Mucosa of rectum (tissue), 2 donors: ENCODE data around the gene DNHD1.

ENCODE experiments used
- H3K27ac ChIP-seq, 2 donors: one replicate each; pipeline ENCODE4 v1.7.0; 2013; ENCODE audit warnings: inconsistent platforms in 2 of 2, low read depth in 2 of 2, low read length in 2 of 2
- H3K27me3 ChIP-seq, 2 donors: one replicate each; pipeline ENCODE4 v1.7.0; 2013; ENCODE audit warnings: low read length in 2 of 2; ENCODE audit not compliant: control insufficient read depth in 2 of 2, insufficient read depth in 2 of 2
- H3K36me3 ChIP-seq, 2 donors: one replicate each; pipeline ENCODE4 v1.7.0; 2013; ENCODE audit warnings: low read length in 2 of 2; ENCODE audit not compliant: control insufficient read depth in 2 of 2, insufficient read depth in 2 of 2
- H3K4me1 ChIP-seq, 2 donors: one replicate each; pipeline ENCODE4 v1.7.0; 2013; ENCODE audit warnings: low read length in 2 of 2, mild to moderate bottlenecking in 1 of 2; ENCODE audit not compliant: control insufficient read depth in 2 of 2, insufficient read depth in 2 of 2
- H3K4me3 ChIP-seq, 2 donors: one replicate each; pipeline ENCODE4 v1.7.0; 2013; ENCODE audit warnings: low read length in 2 of 2
- H3K9ac ChIP-seq, 2 donors: one replicate each; pipeline ENCODE4 v1.7.0; 2013; ENCODE audit warnings: low read length in 2 of 2, low read depth in 1 of 2, mild to moderate bottlenecking in 1 of 2
- H3K9me3 ChIP-seq, 2 donors: one replicate each; pipeline ENCODE4 v1.7.0; 2013; ENCODE audit warnings: low read length in 2 of 2; ENCODE audit not compliant: control insufficient read depth in 2 of 2
- donor health status: healthy.
- donor health status: Normal muscosa, but diverticular disease.

DNHD1 gene

DNA sequence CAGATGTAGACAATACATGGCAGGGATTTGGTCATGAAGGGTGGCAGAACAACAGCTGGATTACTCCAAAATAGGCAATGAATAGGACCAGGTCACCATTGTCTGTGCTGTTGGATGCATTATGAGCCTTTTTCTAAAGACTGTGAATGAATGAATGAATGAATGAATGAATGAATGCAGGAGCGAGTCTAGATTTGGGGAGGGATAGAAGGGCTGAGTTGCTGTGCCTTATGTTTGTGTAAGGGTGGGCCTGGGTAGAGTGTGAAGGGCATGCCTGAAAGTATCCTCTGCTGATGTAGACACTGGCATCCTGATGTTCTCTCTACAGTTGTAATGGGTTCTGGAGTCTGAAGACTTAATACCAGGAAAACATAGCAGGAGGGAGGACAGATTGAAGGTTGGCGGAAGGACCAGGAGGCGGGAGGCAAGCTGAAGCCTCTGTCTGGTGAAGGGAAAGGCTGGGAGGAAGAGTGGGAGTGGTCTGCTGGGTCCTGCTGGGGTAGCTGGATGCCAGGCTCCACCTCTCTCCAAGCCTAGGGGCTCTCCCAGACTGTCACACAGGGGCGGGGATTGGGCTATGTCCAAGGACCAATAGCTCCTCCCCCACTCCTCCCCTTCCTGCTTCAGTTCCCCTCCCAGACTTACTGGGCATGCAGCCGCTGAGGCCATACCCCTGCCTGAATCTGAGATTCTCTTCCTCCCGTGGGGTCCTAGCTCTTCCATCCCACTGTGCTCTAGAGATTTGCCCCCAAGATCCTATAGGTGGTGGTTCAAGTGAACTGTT lies 28.2 kb upstream of the DNHD1 start:
- peaks cover 11 to 13% of the 10 kb centered on the region in 2 donors for H3K36me3 ChIP-seq
- H3K27ac ChIP-seq, result peak overlapping the region; percentile 56 to 69
- H3K9ac ChIP-seq, result no peak overlapping the region
- H3K27me3 ChIP-seq, result no peaks in the 10 kb centered on the region
- H3K9me3 ChIP-seq, result no peaks in the 10 kb centered on the region
- peaks cover 13 to 25% of the 10 kb centered on the region in 2 donors for H3K4me1 ChIP-seq
- H3K4me3 ChIP-seq, result peak overlapping the region in 1 of 2 donors; percentile 20

- peak overlapping the region; percentile 56 to 69 for H3K27ac ChIP-seq
- H3K4me1 ChIP-seq, result peaks cover 18 to 31% of the 10 kb centered on the region in 2 donors
- H3K4me3 ChIP-seq, result peak overlapping the region in 1 of 2 donors; percentile 20
- no peaks in the 10 kb centered on the region for H3K9me3 ChIP-seq
- no peaks in the 10 kb centered on the region for H3K27me3 ChIP-seq
- H3K36me3 ChIP-seq, result peaks cover 8% of the 10 kb centered on the region in 2 donors
- H3K9ac ChIP-seq, result no peak overlapping the region
Measured at GRCh38 chr11:6469599-6469998, 27.5 kb upstream of the DNHD1 start.

DNA sequence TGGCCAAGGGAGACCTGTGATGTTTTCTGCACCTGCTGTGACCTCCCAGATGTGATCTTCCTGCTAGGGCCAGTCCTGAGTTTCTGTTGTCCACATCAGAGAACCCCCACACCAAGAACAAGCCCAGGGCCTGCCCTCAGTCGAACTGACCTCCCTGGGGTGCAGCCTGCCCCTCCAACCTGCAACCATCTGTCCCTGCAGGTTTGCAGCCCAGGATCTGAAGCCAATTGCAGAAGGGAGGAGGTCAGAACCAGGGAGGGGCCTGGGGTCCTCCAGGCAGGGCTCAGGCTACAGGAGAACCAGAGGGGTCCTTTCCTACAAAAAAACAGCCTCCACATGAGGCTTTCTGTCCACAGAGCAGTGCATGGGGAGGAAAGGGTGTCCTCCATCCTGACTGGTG lies 24.1 kb upstream of the DNHD1 start:
- H3K9me3 ChIP-seq, result no peaks in the 10 kb centered on the region
- peaks cover 10 to 14% of the 10 kb centered on the region in 2 donors for H3K36me3 ChIP-seq
- H3K27me3 ChIP-seq, result no peaks in the 10 kb centered on the region
- peak overlapping the region; percentile 41 to 44 for H3K9ac ChIP-seq
- peak overlapping the region; percentile 78 to 85 for H3K4me3 ChIP-seq
- peak overlapping the region in 1 of 2 donors; percentile 32 for H3K27ac ChIP-seq
- H3K4me1 ChIP-seq, result peaks cover 27 to 42% of the 10 kb centered on the region in 2 donors

GRCh38 chr11:6473451-6474412 lies 23.3 kb upstream of the DNHD1 start, which contains the start of gene TRIM3:
Gene TRIM3 (minus strand): TSS chr11:6473941. CDS start chr11:6465695, 8,246 bp downstream.
- H3K9me3 ChIP-seq, result no peaks in the 10 kb centered on the region
- H3K9ac ChIP-seq, result peak within 1 kb of the TSS; percentile 81 to 94
- peaks cover 18 to 22% of the 10 kb centered on the region in 2 donors for H3K36me3 ChIP-seq
- H3K4me3 ChIP-seq, result peak within 1 kb of the TSS; percentile 78 to 85
- peak within 1 kb of the TSS; percentile 97 for H3K27ac ChIP-seq
- H3K4me1 ChIP-seq, result peaks cover 27 to 39% of the 10 kb centered on the region in 2 donors
- H3K27me3 ChIP-seq, result no peaks in the 10 kb centered on the region

- H3K9me3 ChIP-seq, result no peaks in the 10 kb centered on the region
- H3K9ac ChIP-seq, result peak overlapping the region; percentile 81 to 94
- peaks cover 24 to 28% of the 10 kb centered on the region in 2 donors for H3K36me3 ChIP-seq
- peak overlapping the region; percentile 71 to 75 for H3K4me3 ChIP-seq
- H3K27me3 ChIP-seq, result no peaks in the 10 kb centered on the region
- H3K4me1 ChIP-seq, result peaks cover 21 to 33% of the 10 kb centered on the region in 2 donors
- H3K27ac ChIP-seq, result peak overlapping the region; percentile 97
Measured at GRCh38 chr11:6474413-6474792, 22.7 kb upstream of the DNHD1 start.

GRCh38 chr11:6474806-6475500 lies 22.1 kb upstream of the DNHD1 start:
- H3K27ac ChIP-seq, result peak overlapping the region; percentile 97
- H3K9me3 ChIP-seq, result no peaks in the 10 kb centered on the region
- no peaks in the 10 kb centered on the region for H3K27me3 ChIP-seq
- H3K36me3 ChIP-seq, result peaks cover 27 to 28% of the 10 kb centered on the region in 2 donors
- H3K4me3 ChIP-seq, result peak overlapping the region; percentile 71 to 75
- H3K9ac ChIP-seq, result peak overlapping the region; percentile 81 to 94
- peaks cover 26 to 32% of the 10 kb centered on the region in 2 donors for H3K4me1 ChIP-seq

DNA sequence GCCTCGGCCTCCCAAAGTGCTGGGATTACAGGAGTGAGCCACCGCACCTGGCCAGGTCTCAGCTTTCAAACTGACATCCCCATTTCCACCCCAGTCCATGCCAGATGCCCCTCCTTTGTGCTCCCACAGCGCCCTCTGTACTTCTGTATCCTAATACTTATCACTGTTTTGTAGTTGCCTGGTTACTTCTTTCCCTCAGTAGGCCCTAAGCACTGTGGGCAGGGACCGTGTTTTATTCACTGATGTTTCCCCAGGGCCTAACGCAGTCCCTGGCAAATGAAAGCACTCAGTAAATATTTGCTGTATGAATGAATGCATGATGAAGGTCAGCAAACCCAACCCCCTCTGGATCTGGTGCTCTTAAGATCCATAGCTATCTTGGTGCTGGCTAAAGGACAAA lies 21.1 kb upstream of the DNHD1 start:
- H3K27me3 ChIP-seq, result no peaks in the 10 kb centered on the region
- no peak overlapping the region for H3K4me3 ChIP-seq
- no peaks in the 10 kb centered on the region for H3K9me3 ChIP-seq
- H3K27ac ChIP-seq, result peak overlapping the region; percentile 26 to 97
- H3K4me1 ChIP-seq, result peaks cover 36 to 39% of the 10 kb centered on the region in 2 donors
- H3K36me3 ChIP-seq, result peaks cover 27 to 28% of the 10 kb centered on the region in 2 donors
- peak overlapping the region in 1 of 2 donors; percentile 8 for H3K9ac ChIP-seq

DNA sequence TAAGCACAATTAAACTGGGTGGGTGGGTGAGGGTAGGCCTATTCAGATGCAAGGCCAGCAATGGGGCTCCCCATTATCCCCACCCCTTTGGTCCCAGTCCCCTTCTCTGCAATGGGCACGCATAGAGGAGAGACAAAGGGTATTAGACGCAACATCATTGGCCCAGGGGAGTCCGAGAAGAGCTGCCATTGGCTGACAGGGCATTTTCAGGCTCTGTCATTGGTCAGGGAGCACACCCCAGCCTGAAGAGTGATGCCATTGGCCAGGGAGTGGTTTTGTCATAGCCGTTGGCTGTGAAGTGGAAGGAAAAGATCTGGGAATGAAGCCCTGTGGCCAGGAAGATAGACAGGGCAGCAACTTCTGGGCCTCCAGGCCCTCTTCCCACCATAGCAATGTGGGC lies 20.5 kb upstream of the DNHD1 start:
- H3K4me1 ChIP-seq, result peaks cover 36 to 39% of the 10 kb centered on the region in 2 donors
- no peaks in the 10 kb centered on the region for H3K9me3 ChIP-seq

DNA sequence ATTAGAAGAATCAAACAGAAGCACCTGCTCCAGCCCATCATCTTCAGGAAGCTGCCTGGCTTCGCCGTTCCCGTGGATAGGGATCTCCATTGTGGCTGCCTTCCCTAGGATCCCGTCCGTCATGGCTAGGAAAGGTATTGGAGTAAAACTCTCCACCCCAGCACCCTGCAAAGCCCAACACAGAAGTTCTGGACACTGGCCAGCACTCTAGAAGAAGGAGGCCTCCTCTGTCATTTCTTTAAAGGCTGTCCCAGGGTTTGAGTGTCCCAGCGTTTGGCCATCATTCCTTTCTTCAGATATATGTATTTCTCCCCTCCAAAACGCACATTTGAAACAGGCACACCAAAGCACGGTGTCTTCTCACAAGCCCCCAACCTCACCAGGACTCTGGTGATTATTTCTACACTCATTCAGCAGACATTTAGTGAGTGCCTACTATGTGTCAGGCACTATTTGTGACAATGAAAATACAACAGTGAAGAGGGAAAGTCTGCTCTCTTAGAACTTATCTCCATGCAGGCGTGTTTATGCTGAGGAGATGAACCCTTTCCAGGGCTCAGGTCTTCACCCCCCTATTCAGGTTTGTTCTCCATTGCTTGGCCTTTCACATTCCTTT lies 16.7 kb upstream of the DNHD1 start:
- H3K27ac ChIP-seq, result peak overlapping the region; percentile 90 to 95
- H3K4me1 ChIP-seq, result peaks cover 33 to 36% of the 10 kb centered on the region in 2 donors
- H3K9me3 ChIP-seq, result no peaks in the 10 kb centered on the region
- peak overlapping the region; percentile 91 to 98 for H3K4me3 ChIP-seq
- H3K9ac ChIP-seq, result peak overlapping the region; percentile 70 to 93
- H3K36me3 ChIP-seq, result peaks cover 39 to 55% of the 10 kb centered on the region in 2 donors
- no peaks in the 10 kb centered on the region for H3K27me3 ChIP-seq

More for the DNA sequence above, 20.5 kb upstream of the DNHD1 start:
- Histone ChIP-seq H3K4me3 (no peak overlapping the region), H3K36me3 (peaks cover 27 to 28% of the 10 kb centered on the region in 2 donors), H3K27ac (no peak overlapping the region), H3K27me3 (no peaks in the 10 kb centered on the region), H3K9ac (no peak overlapping the region)
